Activated CD8-positive, alpha-beta T cell treated with anti-CD3 and anti-CD28 coated beads, Interleukin-2, amount 10 ng/mL, durations not matched to agents 7 days and 5 days (primary cell): ENCODE data around the gene NFYB. TPM values are rescaled to one million over a fixed set of nuclear protein-coding genes. Genes with fewer than 3 reads are reported as not detected.

ENCODE experiments used
- ATAC-seq: fragments of 150-1000 bp; cut with Tn5 transposase; one replicate; pipeline ENCODE4 v1.10.0; 2021; ENCODE audit warnings: moderate library complexity
- CTCF ChIA-PET: fragments of 350-600 bp; sonication (Branson Sonifier 250); formaldehyde crosslinking; loops from one replicate; lab custom pipeline; 2021; ENCODE audit warnings: antibody characterized with exemption; lab: Charles Lee
- POLR2A ChIA-PET: fragments of 350-600 bp; sonication (Branson Sonifier 250); formaldehyde crosslinking; loops from one replicate; lab custom pipeline; 2021; ENCODE audit warnings: antibody characterized with exemption; lab: Charles Lee
- DNase-seq: peaks from one replicate; pipeline ENCODE4 v3.0.0-alpha.2; 2020
- H3K27ac Mint-ChIP-seq: one replicate; pipeline ENCODE4 v1.8.0; 2021; ENCODE audit warnings: mild to moderate bottlenecking, mixed read lengths
- H3K27me3 Mint-ChIP-seq: one replicate; pipeline ENCODE4 v1.8.0; 2021; ENCODE audit warnings: low read depth, mixed read lengths
- H3K36me3 Mint-ChIP-seq: one replicate; pipeline ENCODE4 v1.8.0; 2021; ENCODE audit warnings: low read depth, mixed read lengths
- H3K4me1 Mint-ChIP-seq: one replicate; pipeline ENCODE4 v1.8.0; 2021; ENCODE audit warnings: low read depth, mixed read lengths
- H3K4me3 Mint-ChIP-seq: one replicate; pipeline ENCODE4 v1.8.0; 2021; ENCODE audit warnings: mild to moderate bottlenecking, mixed read lengths
- H3K9me3 Mint-ChIP-seq: one replicate; pipeline ENCODE4 v1.8.0; 2022; ENCODE audit warnings: mixed read lengths; ENCODE audit not compliant: insufficient read depth
- total RNA-seq, 2 experiments: library from RNA; stranded (reverse); gene quantifications; one replicate each; pipeline ENCODE4 v1.2.3, GENCODE V29; 2021

Gene NFYB
- total RNA-seq, 2 experiments from 2014 or later: 25.4 to 29.8 TPM

GRCh38 chr12:104154806-104155205 is 16.8 kb upstream of the NFYB start:
- Mint-ChIP-seq H3K4me1 (peaks cover 9% of the 10 kb centered on the region), H3K27ac (no peak overlapping the region), H3K36me3 (no peaks in the 10 kb centered on the region), H3K4me3 (no peak overlapping the region), H3K27me3 (peaks cover 6% of the 10 kb centered on the region), H3K9me3 (no peaks in the 10 kb centered on the region)
- POLR2A ChIA-PET: interaction anchor here (0.6 kb wide), 1 partner anchor 162 kb away, joined by 3 read pairs; no protein-coding TSS in a partner anchor
- ATAC-seq (no peak), DNase-seq (no peak)
- CTCF ChIA-PET: no interaction called here

GRCh38 chr12:104154286-104154685 is 16.3 kb upstream of the NFYB start:
- H3K4me3 Mint-ChIP-seq: no peak overlapping the region
- peaks cover 9% of the 10 kb centered on the region for H3K4me1 Mint-ChIP-seq
- H3K36me3 Mint-ChIP-seq: no peaks in the 10 kb centered on the region
- no peaks in the 10 kb centered on the region for H3K9me3 Mint-ChIP-seq
- ChIA-PET POLR2A (interaction anchor here (0.6 kb wide), 1 partner anchor 162 kb away, joined by 3 read pairs; no protein-coding TSS in a partner anchor), CTCF (no interaction called here)
- H3K27ac Mint-ChIP-seq: no peak overlapping the region
- DNase-seq (no peak), ATAC-seq (no peak)
- H3K27me3 Mint-ChIP-seq: peaks cover 8% of the 10 kb centered on the region

DNA sequence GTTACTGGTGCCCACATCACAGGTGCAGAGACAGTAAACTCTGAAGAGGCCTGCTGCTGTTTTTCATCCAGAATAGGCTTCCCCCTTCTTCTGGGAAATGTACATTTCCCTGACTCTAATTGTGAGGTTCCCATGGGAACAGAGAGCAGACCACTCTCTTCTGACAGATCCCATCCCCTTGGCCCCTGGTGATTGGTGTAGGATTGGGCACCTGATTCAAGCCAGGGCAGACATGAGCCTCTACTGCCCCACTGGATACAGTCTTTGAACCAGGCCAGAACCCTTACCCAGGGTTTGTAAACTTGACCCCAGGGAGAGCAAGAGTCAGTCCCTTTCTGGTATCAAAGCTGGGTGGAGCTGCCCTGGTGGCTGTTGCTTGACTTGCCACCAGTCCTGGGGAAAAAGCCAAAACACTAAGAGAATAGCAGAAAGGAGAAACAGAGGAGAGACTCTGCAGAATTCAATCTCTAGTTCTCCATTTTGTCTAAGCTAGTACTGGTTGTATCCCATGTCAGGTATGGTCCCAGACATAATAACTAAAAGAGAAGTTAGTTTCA is 14.8 kb upstream of the NFYB start:
- ChIA-PET CTCF (no interaction called here), POLR2A (no interaction called here)
- H3K4me3 Mint-ChIP-seq: no peak overlapping the region
- H3K36me3 Mint-ChIP-seq: no peaks in the 10 kb centered on the region
- H3K9me3 Mint-ChIP-seq: no peaks in the 10 kb centered on the region
- ATAC-seq (no peak), DNase-seq (no peak)
- peaks cover 9% of the 10 kb centered on the region for H3K4me1 Mint-ChIP-seq
- H3K27ac Mint-ChIP-seq: no peak overlapping the region
- peaks cover 15% of the 10 kb centered on the region for H3K27me3 Mint-ChIP-seq

GRCh38 chr12:104150416-104150815 is 12.4 kb upstream of the NFYB start:
- ATAC-seq: no peak
- Mint-ChIP-seq H3K9me3 (no peaks in the 10 kb centered on the region), H3K4me1 (peaks cover 9% of the 10 kb centered on the region), H3K4me3 (no peak overlapping the region), H3K27me3 (peaks cover 24% of the 10 kb centered on the region), H3K27ac (no peak overlapping the region), H3K36me3 (no peaks in the 10 kb centered on the region)
- POLR2A ChIA-PET: no interaction called here
- no peak for DNase-seq
- CTCF ChIA-PET: no interaction called here

GRCh38 chr12:104147346-104147745 is 9.3 kb upstream of the NFYB start:
- Mint-ChIP-seq H3K9me3 (no peaks in the 10 kb centered on the region), H3K27ac (no peak overlapping the region), H3K4me3 (no peak overlapping the region), H3K27me3 (peaks cover 44% of the 10 kb centered on the region), H3K4me1 (no peaks in the 10 kb centered on the region), H3K36me3 (no peaks in the 10 kb centered on the region)
- no peak for ATAC-seq
- no peak for DNase-seq
- POLR2A ChIA-PET: no interaction called here
- CTCF ChIA-PET: no interaction called here

GRCh38 chr12:104143918-104144317 is 5.9 kb upstream of the NFYB start:
- ATAC-seq (no peak), DNase-seq (no peak)
- Mint-ChIP-seq H3K36me3 (no peaks in the 10 kb centered on the region), H3K27ac (no peak overlapping the region), H3K4me3 (no peak overlapping the region), H3K27me3 (peaks cover 47% of the 10 kb centered on the region), H3K4me1 (peaks cover 2% of the 10 kb centered on the region), H3K9me3 (no peaks in the 10 kb centered on the region)
- POLR2A ChIA-PET: no interaction called here
- CTCF ChIA-PET: interaction anchor here (1.2 kb wide), 1 partner anchor 9 kb away, joined by 3 read pairs; no protein-coding TSS in a partner anchor

- Mint-ChIP-seq H3K27me3 (peaks cover 40% of the 10 kb centered on the region), H3K4me3 (no peak overlapping the region), H3K9me3 (no peaks in the 10 kb centered on the region), H3K36me3 (no peaks in the 10 kb centered on the region), H3K27ac (no peak overlapping the region), H3K4me1 (peaks cover 7% of the 10 kb centered on the region)
- ATAC-seq: no peak
- DNase-seq: no peak
- POLR2A ChIA-PET: no interaction called here
- CTCF ChIA-PET: interaction anchor here (0.5 to 1.0 kb wide), 2 partner anchors 34 to 161 kb away, joined by 3 to 5 read pairs; no protein-coding TSS in a partner anchor
Measured at GRCh38 chr12:104143002-104143401, 5.0 kb upstream of the NFYB start.

GRCh38 chr12:104142543-104142942 is 4.5 kb upstream of the NFYB start:
- Mint-ChIP-seq H3K4me3 (no peak overlapping the region), H3K4me1 (peaks cover 7% of the 10 kb centered on the region), H3K9me3 (no peaks in the 10 kb centered on the region), H3K36me3 (no peaks in the 10 kb centered on the region), H3K27me3 (peaks cover 40% of the 10 kb centered on the region), H3K27ac (no peak overlapping the region)
- CTCF ChIA-PET: interaction anchor here (0.5 to 1.0 kb wide), 2 partner anchors 34 to 162 kb away, joined by 3 to 5 read pairs; no protein-coding TSS in a partner anchor
- DNase-seq: no peak
- POLR2A ChIA-PET: no interaction called here
- ATAC-seq: no peak

DNA sequence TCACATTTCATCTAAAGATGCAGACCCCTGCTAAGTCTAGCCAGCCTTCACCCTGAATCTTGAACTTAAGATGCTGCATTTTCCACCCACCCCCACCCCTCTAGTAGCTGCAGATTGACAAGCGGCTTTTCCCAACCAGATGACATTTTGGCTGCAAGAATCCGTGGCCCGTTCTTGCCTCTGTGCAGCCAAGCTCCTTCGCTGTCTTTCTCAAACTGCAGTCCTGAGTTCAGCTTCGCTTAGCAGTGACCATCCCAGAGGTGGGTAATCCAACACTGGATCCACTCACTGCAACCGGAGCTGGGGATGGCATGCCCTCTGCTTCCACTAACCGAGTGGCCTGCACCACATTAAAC is 765 bp upstream of the NFYB start:
- DNase-seq (no peak), ATAC-seq (no peak)
- Mint-ChIP-seq H3K4me1 (peaks cover 20% of the 10 kb centered on the region), H3K9me3 (no peaks in the 10 kb centered on the region), H3K4me3 (peak overlapping the region; percentile 28), H3K27ac (no peak overlapping the region), H3K27me3 (peaks cover 24% of the 10 kb centered on the region), H3K36me3 (no peaks in the 10 kb centered on the region)
- ChIA-PET CTCF (interaction anchor here (1.1 kb wide), 1 partner anchor 11 kb away, joined by 4 read pairs; no protein-coding TSS in a partner anchor), POLR2A (interaction anchor here (0.5 to 3.3 kb wide), 8 partner anchors 15 to 969 kb away, joined by 3 to 34 read pairs (median 4); partner anchors contain the start of gene WASHC4)

GRCh38 chr12:104137001-104137901 is 759 bp downstream of the NFYB start:
- H3K9me3 Mint-ChIP-seq: no peaks in the 10 kb centered on the region
- POLR2A ChIA-PET: interaction anchor here (0.6 to 3.3 kb wide), 10 partner anchors 9 to 551 kb away, joined by 3 to 34 read pairs (median 5); partner anchors contain the start of genes HCFC2, HSP90B1, NT5DC3 and TDG
- peaks cover 20% of the 10 kb centered on the region for H3K4me1 Mint-ChIP-seq
- H3K4me3 Mint-ChIP-seq: peak overlapping the region; percentile 85
- ATAC-seq (peak; percentile 22), DNase-seq (peak; percentile 68)
- peaks cover 11% of the 10 kb centered on the region for H3K27me3 Mint-ChIP-seq
- peaks cover 5% of the 10 kb centered on the region for H3K36me3 Mint-ChIP-seq
- peak overlapping the region; percentile 92 for H3K27ac Mint-ChIP-seq
- CTCF ChIA-PET: interaction anchor here (0.8 to 1.6 kb wide), 4 partner anchors 28 to 260 kb away, joined by 3 to 10 read pairs (median 4); no protein-coding TSS in a partner anchor

DNA sequence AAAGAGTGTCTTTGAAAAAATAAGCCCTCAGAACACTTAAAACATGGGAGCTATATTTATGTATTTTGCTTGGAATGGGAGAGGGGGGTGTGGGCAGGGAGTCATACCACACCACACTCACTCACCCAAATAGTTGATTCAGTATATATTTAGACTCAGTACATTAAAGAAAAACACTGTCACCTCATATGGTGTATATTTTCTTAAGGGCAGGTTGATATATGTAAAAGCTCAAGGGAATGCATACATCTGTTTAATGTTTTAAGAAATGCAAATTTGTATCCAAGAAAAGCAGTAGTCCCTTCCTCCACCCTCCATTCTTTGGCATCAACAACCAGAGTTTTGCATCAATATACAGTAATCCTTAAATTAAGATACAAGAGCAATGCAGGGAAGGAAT is 1.4 kb downstream of the NFYB start:
- CTCF ChIA-PET: interaction anchor here (0.6 to 1.6 kb wide), 3 partner anchors 28 to 259 kb away, joined by 3 to 10 read pairs (median 3); no protein-coding TSS in a partner anchor

More for the DNA sequence above, 1.4 kb downstream of the NFYB start:
- POLR2A ChIA-PET: interaction anchor here (1.4 to 3.3 kb wide), 4 partner anchors 8 to 171 kb away, joined by 6 to 34 read pairs (median 8); partner anchors contain the start of genes HCFC2 and TDG
- Mint-ChIP-seq H3K4me3 (peak overlapping the region; percentile 85), H3K4me1 (peaks cover 20% of the 10 kb centered on the region), H3K9me3 (no peaks in the 10 kb centered on the region), H3K27me3 (peaks cover 4% of the 10 kb centered on the region), H3K36me3 (peaks cover 8% of the 10 kb centered on the region), H3K27ac (peak overlapping the region; percentile 92)
- DNase-seq: no peak
- no peak for ATAC-seq
